DMS153 (cell line): Measurements from ENCODE around the gene CS.
"Not testable (repeated sequence)": the region's sequence is repeated elsewhere in the genome, so short reads cannot be mapped to it uniquely, and the experiment has no call there.

ENCODE experiments used
- DNase-seq: peaks from one replicate; lab custom pipeline; 2025; lab: John Stamatoyannopoulos, UW

CS gene

GRCh38 chr12:56280849-56281248, 19.3 kb downstream of the CS start:
- DNase-seq: no peak

GRCh38 chr12:56278905-56279304, 21.2 kb downstream of the CS start:
- no peak for DNase-seq

DNA sequence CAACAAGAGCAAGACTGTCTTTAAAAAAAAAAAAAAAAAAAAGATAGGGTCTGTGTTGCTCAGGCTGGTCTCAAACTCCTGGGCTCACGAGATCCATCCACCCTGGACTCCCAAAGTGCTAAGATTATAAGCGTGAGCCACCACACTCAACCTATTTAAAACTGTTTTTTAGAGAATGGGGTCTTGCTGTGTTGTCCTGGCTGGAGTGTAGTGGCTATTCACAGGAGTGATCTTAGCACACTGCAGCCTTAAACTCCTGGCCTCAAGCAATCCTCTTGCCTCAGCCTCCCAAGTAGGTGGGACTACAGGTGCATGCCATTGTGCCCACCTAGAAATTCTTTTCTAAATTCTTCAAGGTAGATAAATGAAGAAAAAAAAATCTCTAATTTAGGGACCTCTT, 25.8 kb downstream of the CS start:
- no peak for DNase-seq

DNA sequence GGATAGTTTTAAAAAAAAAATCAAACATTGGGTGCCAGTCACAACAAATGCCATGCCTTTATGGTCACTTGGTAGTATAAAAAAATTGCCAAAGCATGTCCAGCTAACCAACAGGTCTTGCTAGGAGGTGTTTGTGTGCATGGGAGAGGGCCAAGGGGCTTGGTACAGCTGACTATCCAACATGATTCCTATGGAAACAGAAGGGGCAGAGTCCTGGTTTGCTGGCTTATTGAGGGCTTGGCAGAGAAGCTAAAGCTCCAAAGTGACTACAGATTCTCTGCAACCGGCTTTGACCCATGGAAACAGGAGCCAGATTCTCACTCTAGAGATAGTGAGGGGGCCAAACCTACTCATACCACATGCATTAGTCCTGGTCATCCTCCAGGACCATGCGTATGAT, 27.7 kb downstream of the CS start:
- DNase-seq: not testable (repeated sequence)

GRCh38 chr12:56271031-56271430, 29.1 kb downstream of the CS start:
- no peak for DNase-seq

DNA sequence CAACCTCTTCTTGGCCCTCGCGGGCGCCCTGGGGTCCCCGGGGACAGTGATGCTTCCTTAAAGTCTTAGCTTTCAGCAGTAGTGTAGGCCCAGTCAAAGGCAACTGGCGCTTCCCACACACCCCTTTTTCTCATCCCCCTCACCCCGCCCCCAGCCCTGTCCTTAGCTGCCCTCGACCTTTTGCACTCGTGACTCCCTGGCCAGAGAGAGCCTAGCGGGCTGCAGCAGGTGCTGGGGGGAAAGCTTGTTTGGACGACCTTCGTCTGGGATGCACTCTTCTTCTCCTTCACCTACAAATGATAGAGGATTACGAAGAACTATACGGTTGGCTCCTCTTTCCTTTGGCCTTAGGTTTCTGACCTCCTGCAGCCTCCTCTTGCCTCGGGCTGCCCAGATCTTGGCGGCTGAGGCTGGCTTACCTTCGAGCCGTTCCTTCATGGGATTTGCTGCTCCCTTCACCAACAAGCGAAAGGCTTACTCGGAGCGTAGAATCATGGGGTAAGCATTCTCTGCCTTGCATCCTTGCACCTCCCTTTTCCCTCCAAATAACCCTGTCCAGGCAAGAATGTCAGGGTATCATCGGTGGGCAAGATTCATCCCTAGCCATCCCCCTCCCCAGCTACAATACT, 32.6 kb downstream of the CS start:
- no peak for DNase-seq

GRCh38 chr12:56266693-56267442, 33.3 kb downstream of the CS start, which contains the start of gene COQ10A:
Gene COQ10A (plus strand): TSS chr12:56266942. CDS start chr12:56267119, 177 bp downstream.
- peak; percentile 75 for DNase-seq

- DNase-seq: not testable (repeated sequence)
These were observed 34.0 kb downstream of the CS start for GRCh38 chr12:56266068-56266692.

DNA sequence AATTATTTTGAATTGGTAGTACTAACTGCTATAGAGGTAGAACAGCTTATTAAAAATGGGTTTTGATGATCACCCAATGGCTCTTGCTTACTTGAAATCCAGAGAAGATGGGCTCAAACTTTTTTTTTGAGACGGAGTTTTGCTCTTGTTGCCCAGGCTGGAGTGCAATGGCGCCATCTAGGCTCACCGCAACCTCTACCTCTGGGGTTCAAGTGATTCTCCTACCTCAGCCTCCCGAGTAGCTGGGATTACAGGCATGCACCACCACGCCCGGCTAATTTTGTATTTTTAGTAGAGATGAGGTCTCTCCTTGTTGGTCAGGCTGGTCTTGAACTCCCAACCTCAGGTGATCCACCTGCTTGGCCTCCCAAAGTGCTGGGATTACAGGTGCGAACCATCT, 37.2 kb downstream of the CS start:
- not testable (repeated sequence) for DNase-seq

GRCh38 chr12:56261503-56262232, 38.5 kb downstream of the CS start:
- no peak for DNase-seq

DNA sequence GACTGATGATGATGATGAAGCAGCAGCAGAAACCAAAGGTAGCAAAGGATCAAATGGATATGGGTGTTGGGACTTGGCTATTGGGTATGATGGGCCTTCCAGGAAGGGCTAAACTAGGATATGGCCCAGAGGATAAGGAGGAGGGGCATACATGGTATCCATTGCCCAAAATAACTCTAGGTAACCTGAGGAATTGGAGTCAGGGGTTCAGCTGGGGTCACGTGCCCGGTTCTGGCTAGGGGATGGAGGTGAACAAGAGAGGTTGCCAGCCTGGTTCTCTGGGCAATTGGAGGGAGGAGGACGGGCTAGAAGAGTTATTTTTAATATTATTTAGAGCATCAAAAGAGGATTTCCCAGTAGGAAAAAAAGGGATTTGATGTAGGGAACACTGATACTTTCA, 39.2 kb downstream of the CS start:
- no peak for DNase-seq

- DNase-seq: no peak
These were observed 39.8 kb downstream of the CS start for GRCh38 chr12:56260380-56260779.

DNA sequence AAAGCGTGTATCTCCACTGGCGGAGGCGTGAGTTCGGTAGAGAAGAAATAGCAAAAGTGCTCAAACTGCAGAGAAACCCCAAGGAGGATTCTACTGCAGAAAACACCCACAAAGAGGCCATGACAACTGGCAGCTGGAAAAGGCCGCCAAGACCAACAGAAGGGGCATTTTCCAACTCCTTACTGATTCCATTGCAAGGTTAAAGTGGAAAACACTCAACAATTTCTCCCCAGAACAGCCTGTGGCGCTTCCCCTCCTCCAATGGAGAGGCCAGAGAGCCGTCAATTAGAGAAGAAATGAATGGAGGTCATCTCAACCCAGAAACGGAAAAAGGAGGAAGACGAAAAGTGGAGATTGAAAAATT, 41.3 kb downstream of the CS start:
- DNase-seq: no peak

GRCh38 chr12:56258068-56258819, 41.9 kb downstream of the CS start, which contains the start of gene ANKRD52:
Gene ANKRD52 (minus strand): TSS chr12:56258384. CDS start chr12:56258269, 115 bp downstream.
- peak; percentile 44 for DNase-seq

DNA sequence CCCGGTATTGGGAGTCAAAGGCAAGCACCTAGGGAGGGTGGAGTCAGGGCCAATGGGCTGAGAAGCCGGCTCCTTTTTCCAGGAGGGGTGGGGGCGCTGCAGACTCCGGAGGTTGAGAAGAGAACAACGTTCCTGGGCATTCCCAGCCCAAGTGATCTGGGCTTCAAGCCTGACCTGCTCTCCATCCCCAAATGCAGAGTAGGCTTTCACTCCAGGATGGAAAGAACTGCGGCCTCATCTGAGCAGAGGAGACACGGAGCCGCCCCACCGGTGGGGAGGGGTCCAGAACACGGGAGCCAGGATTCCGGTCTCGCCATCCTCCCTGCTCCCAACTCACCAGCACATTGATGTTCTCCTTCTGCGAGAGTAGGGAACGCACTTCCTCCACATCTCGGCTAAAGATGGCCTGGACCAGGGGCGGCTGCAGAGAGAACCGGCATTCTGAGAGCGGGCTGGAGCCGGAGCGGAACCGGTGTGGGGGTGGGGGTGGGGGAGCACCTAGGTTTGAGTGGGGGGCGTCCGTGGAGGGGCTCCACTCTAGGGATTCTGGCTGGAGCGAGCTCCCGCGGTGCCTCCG, 42.6 kb downstream of the CS start:
- no peak for DNase-seq

DNA sequence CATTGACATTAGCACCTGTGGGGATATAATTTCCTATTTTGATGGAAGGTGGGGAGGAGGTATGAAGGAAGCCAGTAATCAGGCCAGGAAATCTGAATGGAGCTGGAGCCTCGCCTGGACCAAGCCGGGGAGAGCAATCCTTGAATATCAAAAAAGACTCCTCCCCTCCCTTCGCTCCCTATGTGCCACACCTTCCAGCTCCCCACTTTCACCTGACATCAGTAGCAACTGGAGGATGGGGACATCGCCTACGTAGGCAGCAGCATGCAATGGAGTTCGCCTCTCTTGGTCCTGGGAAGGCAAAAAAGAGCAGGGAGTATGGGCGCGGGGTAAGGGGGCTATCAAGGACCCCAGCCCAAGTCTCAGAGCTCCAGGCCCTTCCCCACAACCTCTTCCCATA, 43.1 kb downstream of the CS start:
- no peak for DNase-seq

GRCh38 chr12:56256326-56256960, 43.7 kb downstream of the CS start:
- no peak for DNase-seq

- no peak for DNase-seq
These were observed 44.5 kb downstream of the CS start for GRCh38 chr12:56255671-56256070.

DNA sequence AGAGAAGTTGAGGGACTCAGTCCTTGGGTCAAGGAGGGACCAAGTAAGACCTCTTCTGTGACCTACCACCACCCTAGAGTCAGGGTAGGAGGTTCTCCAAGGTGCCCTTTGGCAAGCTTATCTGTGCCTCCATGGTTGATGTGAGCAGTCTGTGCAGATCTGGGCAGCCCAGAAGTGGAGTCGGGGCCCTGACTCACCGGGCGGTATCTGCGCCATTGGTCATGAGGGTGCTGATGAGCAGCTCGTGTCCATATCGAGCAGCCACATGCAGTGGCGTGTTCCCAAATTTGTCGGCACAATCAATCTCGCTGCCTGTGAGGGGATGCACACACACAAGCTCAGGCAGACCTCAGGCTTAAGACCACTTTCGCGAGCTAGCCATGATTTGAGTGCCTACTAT, 47.0 kb downstream of the CS start:
- no peak for DNase-seq

- DNase-seq: no peak
These were observed 47.5 kb downstream of the CS start for GRCh38 chr12:56252649-56253048.

DNA sequence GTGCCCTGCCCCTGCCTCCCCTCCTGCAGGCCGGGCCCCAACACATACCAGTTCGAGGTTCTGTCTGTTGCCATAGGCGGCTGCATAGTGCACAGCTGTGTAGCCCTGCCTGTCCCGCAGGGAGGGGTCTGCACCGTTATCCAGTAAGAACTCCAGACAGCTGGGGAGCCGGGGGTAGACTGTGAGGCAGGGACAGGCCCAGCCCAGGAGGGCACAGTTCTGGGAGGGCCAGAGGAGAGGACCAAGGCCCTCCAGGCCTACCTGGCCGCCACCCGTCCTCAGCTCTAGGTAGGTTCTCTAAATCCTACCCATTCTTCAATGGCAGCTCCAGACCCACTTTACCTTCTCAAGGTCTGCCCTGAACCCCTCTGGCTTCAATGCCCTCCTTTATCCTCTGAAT, 51.4 kb downstream of the CS start:
- DNase-seq: no peak
